Measurements from ENCODE around the gene BLOC1S6. TPM values are rescaled to one million over a fixed set of nuclear protein-coding genes. Genes with fewer than 3 reads are reported as not detected.
"Not testable (repeated sequence)": the region's sequence is repeated elsewhere in the genome, so short reads cannot be mapped to it uniquely, and the experiment has no call there.

Gene BLOC1S6
- polyA plus RNA-seq, 1 donor: 31.9 TPM

DNA sequence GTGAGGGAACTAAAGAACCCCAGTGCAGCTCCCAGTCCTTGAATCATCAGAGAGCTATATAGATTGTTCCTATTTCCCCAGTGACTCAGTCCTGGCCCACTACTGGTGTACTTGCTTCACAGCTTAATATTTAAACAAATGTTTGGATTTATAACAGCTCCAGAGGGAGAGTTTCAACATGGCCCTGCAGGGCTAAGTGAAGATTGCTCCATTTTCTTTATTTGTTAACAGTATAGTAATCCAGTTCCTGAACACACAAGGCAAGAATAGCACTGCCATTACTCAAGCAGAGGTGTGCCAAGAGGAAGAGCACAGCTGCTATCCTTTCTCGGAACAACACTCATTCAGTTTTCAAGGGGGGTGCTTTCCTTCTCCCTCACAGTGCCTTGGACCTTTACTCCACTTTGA, 54.2 kb downstream of the BLOC1S6 start:
- DNase-seq: peak; percentile 43

DNA sequence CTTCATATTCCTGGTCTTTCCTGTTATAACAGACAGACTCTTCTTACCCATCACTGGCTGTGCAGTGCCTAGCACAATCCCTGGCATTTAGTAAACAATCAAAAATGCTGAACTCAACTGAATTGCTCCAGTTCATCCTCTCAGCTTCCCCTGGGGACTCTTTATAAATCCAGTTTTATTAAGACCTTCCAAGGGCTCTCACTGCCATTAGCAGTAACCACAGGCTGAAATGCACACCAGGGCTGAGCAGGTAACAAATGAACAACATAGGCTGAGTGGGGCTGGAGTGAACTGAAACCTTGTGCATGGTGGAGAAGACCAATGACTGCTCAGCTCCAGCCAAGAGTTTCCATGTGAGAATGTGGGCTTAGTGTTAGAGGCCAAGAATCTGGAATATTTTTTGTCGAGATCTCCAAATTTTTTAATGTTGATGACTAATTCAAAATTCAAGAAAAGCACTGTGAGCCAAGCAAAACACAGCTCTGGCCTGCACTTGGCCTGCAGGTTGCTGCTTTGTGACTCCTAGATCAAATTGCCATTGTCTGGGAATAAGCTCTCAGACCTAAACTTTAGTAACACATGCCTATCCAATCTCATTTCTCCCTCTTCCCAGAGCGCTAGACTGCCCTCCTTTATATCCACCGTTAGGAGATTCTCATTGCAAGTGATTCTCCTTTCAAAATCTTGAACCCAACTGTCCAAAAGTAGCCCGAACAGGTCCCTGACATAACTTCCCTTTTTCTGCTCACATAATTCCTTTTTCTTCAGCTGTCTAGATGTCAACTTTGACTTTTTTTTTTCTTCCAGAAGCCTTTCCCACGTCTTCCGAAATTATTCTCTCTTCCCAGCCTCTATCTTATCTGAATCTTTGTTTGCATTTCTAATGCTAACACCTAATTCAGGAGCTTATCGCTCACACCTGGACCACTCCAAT, 55.1 kb downstream of the BLOC1S6 start:
- no peak for DNase-seq

DNA sequence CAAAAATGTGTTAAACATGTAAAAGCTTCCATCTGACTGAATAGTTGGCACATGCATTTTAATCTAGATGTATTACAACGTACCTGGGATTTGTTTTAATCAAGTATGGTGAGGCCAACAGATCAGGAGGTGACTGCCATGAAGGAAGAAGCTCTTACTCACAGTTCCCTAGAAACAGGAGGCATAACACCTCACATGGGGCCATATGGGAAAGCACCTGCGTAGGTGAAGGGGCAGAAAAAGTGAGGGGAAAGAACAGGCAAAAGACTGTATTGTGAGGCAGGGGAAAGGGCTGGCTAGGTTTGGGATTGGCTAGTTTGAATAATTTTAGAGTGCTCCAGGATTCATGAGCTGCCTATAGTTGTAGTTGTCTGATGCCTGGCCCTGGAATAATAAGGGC, 57.3 kb downstream of the BLOC1S6 start:
- no peak for DNase-seq

DNA sequence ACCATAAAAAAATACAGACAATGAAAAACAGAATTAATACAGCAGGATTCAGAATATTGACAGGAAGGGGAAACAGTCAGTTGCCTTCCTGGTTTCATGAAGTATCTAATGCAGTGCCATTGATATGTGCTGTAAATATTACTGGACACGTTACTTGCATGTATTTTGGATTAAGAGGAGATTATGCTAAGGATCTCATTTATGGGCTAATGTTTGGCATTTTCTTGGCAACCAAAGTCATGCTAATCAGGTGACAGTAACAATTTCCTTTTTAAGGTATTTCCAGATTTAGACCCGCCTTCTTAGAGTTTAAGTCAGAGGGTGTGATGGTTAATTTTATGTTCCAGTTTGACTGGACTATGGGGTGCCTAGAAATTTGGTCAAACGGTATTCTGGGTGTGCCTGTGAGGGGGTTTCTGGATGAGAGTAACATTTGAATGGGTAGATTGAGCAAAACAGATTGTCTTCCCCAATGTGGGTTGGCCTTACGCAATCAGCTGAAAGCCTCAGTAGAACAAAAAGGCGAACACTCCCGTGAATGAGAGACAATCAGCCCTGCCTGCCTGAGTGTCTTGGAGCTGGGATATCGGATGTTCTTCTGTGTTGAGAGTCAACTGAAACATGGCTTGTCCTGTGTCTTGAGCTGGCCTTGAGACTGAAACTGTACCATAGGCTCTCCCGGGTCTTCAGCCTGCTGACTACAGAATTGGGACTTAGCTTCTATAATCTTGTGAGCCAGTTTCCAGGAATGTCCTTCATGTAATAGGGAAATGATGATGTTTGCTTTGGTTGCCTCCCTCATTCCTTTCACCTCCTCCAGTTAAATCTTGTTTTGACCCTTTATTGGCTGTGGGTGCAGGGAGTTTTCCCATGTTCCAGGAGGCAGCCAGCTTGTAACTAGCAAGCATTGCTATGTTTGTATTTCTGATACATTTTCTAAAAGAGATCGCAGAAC, 58.1 kb downstream of the BLOC1S6 start:
- no peak for DNase-seq

DNA sequence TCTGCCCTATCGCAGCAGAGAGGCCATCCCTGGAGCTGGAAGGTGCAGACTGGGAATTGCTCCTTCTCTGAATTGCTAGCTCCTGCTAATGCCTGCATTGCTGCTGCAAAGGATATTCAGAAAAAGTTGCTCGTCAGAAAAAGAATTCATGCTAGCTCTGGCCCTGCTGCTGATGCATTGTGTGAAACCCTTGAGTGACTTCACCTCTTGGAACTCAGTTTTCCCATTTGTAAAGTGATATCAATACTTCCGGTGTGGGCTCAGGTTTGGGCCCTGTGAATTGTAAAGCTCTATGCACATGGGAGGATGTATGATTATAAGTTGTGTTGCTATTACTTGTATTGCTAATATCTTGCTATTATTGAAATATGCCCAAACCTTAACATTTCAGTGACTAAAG, 59.0 kb downstream of the BLOC1S6 start:
- no peak for DNase-seq

DNA sequence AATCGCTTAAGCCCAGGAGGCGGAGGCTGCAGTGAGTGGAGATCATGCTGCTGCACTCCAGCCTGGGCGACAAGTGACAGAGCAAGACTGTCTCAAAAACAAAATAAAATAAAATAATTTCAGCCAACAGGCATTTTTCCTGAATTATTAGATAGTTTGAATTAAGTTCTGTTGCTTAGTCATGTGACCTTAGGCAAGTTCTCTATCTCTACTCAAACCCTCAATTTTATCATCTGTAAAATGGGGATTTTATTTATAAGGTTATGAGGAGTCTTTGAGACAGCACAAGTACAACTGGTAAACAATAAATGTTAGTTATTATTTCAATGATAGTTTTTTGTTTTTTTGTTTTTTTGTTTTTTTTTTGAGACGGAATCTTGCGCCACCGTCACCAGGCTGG, 60.6 kb downstream of the BLOC1S6 start:
- DNase-seq: no peak

DNA sequence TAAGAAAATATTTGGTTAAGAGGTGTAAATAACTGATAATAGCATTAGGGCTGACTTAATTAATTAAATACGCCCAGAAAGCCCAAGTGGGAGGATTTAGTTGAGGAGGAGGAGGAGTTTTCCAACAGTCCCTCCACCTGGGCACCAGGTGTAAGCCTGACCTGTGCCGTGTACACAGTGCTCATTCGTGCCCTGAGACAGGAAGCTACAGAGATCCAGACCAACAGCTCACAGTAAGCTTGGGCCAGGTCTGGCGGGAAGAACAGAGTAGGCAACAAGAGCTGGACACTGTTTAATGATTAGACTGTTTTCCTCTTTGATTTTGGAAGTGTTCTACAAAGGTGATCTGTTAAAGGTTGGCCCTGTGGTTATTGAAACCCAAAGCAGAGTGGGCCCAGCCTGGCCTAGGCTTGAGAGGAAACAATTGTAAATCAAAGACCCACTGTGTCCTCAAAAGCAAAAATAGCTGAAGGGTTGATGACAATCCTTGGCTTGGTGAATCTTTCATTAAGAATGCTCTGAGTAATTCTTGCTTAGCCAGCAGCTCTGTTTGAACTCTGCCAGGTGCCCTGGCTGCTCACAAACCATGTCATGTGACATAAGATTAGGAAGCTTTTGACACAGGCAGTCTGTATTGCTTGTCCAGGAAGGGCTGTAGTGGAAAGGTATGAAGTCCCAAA, 61.5 kb downstream of the BLOC1S6 start:
- no peak for DNase-seq

DNA sequence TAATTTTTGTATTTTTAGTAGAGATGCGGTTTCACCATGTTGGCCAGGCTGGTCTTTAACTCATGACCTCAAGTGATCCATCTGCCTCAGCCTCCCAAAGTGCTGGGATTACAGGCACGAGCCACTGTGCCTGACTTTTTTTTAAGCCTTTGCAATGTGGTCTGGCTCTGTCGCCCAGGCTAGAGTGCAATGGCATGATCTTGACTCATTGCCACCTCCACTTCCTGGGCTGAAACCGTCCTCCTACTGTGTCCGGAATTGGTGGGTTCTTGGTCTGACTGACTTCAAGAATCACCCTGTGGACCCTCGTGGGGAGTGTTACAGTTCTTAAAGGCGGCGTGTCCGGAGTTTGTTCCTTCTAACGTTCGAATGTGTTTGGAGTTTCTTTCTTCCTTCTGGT, 62.8 kb downstream of the BLOC1S6 start:
- not testable (repeated sequence) for DNase-seq

DNA sequence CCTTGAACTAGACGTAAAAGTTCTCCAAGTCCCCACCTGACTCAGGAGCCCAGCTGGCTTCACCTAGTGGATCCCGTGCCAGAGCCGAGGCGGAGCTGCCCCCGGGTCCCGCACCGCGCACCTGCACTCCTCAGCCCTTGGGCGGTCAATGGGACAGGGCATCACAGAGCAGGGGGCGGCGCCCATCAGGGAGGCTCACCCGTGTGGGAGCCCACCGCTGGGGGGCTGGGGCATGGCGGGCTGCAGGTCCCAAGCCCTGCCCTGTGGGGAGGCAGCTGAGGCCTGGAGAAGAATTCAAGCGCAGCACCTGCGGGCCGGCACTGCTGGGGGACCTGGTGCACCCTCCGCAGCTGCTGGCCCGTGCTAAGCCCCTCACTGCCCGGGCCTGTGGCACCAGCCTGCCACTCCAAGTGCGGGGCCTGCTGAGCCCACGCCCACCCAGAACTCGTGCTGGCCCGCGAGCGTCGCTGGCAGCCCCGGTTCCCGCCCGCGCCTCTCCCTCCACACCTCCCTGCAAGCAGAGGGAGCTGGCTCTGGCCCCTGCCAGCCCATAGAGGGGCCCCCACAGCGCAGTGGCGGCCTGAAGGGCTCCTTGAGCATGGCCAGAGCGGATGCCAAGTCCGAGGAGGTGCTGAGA, 63.8 kb downstream of the BLOC1S6 start:
- no peak for DNase-seq

DNA sequence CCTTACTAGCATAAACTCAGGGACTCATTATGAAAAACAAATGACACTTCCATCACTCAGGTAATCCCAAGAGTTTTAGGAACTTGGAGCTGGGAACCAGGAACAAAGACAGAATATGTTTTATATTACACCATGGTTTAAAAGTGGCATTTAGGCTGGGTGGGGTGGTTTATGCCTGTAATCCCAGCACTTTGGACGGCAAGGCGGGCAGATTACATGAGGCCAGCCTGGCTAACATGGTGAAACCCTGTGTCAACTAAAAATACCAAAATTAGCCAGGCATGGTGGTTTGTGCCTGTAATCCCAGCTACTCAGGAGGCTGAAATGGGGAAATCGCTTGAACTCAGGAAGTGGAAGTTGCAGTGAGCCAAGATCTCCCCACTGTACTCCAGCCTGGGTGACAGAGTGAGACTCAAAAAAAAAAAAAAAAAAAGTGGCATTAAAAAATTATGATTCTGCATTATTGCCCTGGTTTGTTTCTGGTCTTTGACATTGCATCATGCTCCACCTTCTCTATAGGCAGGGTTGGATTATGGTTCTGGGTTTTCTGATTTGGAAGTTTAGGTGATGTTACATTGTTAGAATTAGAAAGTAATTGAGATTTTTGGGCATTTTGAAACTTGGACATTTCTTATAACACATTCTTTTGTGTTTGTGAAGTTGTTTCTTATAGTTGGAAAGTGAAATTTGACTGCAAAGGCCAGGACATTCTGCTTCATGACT, 66.7 kb downstream of the BLOC1S6 start:
- no peak for DNase-seq

DNA sequence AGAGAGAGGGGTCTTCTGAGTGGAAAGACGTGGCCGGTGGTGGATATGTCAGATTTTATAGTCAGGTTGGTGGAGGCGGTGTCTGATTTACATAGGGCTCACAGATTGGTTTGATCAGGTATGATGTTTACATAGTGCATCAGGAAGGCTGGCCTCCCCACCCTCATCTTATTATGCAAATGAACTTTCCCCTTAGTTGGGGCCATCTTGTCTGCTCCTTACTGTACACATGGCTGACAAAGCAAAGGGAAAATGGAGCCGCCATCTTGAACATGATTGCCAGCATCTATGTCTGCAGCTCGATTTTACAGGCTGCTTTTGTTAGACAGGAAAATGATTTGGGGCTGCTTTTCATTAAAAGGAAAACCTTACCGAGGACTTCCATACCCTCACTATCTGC, 67.6 kb downstream of the BLOC1S6 start:
- no peak for DNase-seq

DNA sequence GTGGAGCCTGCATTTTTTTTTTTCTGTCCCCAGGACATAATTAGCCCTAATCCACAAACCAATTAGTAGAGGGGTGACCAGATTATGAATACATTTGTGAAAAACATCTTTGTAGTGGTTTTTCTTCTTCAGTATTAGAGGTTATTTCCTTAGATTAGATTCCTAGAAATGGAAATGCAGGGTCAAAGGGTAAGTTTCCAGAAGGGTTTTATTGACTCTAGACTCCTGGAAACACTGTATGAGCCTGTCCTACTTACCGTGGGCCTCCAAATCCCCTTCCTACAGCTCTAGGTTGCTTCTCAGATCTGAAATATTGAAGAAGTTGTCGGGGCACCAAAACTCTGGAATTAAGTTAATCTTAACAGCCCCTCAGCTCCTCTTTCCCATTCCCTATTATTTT, 70.1 kb downstream of the BLOC1S6 start:
- no peak for DNase-seq

DNA sequence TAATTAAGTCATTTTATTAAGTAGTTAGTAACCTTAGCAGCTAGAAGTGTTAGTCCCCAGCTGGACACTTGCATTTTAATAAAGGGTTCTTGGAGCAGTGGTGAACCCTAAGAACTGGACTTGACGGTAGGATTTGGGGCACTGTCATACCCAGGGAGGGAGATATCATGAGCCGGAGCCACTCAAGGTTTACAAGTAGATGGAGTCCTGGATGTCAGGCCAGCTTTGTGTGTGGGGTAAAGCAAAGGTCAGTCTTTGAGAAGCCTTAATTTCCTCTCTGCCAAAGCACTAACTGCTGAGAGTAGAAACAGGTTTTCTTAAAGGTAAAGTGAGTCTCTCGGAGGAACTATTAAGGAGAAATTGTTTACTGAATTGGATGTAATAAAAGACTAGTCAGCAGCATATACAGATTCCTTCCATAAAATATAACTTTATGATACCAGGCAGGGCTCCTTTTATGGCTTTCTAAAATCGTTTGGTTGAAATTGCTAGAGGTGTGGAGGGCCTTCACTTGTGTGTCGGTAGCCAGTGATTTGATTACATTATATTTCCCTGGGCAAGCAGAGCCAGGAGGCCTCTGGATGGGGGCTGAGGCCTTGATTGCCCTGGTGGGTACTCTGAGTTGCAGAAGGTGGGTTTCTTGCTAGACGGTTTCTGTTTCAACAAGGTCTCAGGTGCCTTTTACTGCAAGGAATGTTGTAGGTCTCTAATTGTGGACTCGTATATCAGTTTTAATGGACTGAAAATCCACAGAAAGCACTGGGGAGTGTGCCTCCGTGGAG, 70.8 kb downstream of the BLOC1S6 start:
- DNase-seq: no peak

Other genes with a start within 250 kb of the BLOC1S6 start
- gene GATM, start 208.8 kb upstream of the BLOC1S6 start, polyA plus RNA-seq (ENCODE audit: insufficient read length): 304 TPM
- 5.0 TPM for gene SLC30A4, start 64.6 kb upstream of the BLOC1S6 start, polyA plus RNA-seq (ENCODE audit: insufficient read length)
- 6.2 TPM for gene SQOR, start 47.6 kb downstream of the BLOC1S6 start, polyA plus RNA-seq (ENCODE audit: insufficient read length)